Measurements from ENCODE around the gene CIROP.

DNA sequence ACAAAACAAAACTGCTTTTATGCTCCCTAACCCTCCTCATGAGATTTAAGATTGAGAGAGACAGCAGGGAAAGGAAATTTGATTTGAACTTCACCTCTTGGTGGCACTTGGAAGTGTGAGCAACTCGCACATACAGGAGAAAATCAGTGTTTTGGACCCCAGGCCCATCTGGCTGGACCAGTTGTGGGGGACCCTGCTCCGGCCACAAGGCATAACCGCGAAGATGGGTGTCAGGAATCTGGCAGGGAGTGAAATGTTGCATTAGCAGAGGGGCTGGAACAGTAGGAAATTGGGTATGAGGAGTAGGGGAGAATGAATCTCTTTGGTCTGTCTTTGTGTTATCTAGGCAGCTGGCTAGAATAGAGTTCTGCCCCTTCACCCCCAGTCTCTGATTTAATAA, 1.2 kb downstream of the CIROP start:
- TF ChIP-seq, protein P1, sequence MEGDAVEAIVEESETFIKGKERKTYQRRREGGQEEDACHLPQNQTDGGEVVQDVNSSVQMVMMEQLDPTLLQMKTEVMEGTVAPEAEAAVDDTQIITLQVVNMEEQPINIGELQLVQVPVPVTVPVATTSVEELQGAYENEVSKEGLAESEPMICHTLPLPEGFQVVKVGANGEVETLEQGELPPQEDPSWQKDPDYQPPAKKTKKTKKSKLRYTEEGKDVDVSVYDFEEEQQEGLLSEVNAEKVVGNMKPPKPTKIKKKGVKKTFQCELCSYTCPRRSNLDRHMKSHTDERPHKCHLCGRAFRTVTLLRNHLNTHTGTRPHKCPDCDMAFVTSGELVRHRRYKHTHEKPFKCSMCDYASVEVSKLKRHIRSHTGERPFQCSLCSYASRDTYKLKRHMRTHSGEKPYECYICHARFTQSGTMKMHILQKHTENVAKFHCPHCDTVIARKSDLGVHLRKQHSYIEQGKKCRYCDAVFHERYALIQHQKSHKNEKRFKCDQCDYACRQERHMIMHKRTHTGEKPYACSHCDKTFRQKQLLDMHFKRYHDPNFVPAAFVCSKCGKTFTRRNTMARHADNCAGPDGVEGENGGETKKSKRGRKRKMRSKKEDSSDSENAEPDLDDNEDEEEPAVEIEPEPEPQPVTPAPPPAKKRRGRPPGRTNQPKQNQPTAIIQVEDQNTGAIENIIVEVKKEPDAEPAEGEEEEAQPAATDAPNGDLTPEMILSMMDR (IDR thresholded peaks at IDR 0.05): no peak
- TF ChIP-seq POLR2AphosphoS5 (IDR thresholded peaks at IDR 0.05): no peak

Data from upper lobe of left lung (tissue), 4 donors.